OCI-LY3 (cell line): Measurements from ENCODE around the gene MRPL40.

ENCODE experiments used
- CTCF ChIP-seq: fragments of 200-600, 300-600 bp; sonication (generic); IDR thresholded peaks from 2 replicates; pipeline ENCODE4 v1.5.1; 2014; ENCODE audit warnings: antibody characterized with exemption, low read length, low read depth
- EZH2phosphoT487 ChIP-seq: fragments of 200-600 bp; shearing (Covaris generic); IDR thresholded peaks from 2 replicates; pipeline ENCODE4 v1.6.1; 2018; ENCODE audit warnings: antibody characterized with exemption, mixed run types, low read depth

- TF ChIP-seq CTCF (no peak), EZH2phosphoT487 (no peak)
Observed at GRCh38 chr22:19443544-19444211, 11.3 kb downstream of the MRPL40 start.
